ENCODE data around the gene LCP2. TPM values are rescaled to one million over a fixed set of nuclear protein-coding genes. Genes with fewer than 3 reads are reported as not detected.

Gene LCP2
- total RNA-seq, 1 experiment from 2014 or later, result 0.61 TPM

DNA sequence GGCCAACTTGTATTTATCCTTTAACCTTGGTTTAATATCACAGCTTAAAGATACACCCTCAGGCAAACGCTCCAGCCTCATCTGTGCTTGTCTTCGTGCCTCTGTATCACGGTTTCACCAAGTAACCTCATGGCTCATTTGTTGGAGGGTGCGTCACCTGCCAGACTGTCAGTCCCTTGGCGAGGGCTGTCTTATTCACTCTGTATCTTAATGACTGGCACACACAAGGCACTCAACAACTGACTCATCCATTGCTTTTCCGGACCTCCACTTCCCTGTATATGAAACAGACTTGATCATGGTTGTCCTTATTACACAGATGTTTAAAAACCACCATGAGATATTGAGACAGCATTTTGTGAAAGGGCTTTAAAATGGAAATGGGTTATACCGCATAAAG, 28.0 kb downstream of the LCP2 start (continued):
- TF ChIP-seq, protein P1, sequence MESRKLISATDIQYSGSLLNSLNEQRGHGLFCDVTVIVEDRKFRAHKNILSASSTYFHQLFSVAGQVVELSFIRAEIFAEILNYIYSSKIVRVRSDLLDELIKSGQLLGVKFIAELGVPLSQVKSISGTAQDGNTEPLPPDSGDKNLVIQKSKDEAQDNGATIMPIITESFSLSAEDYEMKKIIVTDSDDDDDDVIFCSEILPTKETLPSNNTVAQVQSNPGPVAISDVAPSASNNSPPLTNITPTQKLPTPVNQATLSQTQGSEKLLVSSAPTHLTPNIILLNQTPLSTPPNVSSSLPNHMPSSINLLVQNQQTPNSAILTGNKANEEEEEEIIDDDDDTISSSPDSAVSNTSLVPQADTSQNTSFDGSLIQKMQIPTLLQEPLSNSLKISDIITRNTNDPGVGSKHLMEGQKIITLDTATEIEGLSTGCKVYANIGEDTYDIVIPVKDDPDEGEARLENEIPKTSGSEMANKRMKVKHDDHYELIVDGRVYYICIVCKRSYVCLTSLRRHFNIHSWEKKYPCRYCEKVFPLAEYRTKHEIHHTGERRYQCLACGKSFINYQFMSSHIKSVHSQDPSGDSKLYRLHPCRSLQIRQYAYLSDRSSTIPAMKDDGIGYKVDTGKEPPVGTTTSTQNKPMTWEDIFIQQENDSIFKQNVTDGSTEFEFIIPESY (IDR thresholded peaks at IDR 0.05; ENCODE audit: extremely low read depth, insufficient replicate concordance, low read length), result no peak
- no peak for TF ChIP-seq YY1 (IDR thresholded peaks at IDR 0.05; ENCODE audit: extremely low read depth, insufficient replicate concordance, low read depth, low read length)
- no peak for TF ChIP-seq EGR1 (IDR thresholded peaks at IDR 0.05; ENCODE audit: low read depth)
- TF ChIP-seq ZNF274 (IDR thresholded peaks at IDR 0.05; ENCODE audit: low read depth, low read length), result no peak
- TF ChIP-seq POLR2AphosphoS5 (IDR thresholded peaks at IDR 0.05; ENCODE audit: low read depth, low read length), result no peak
- TF ChIP-seq ZFX (IDR thresholded peaks at IDR 0.05), result no peak
- TF ChIP-seq JUND (IDR thresholded peaks at IDR 0.05), result no peak
- TF ChIP-seq FOSL1 (IDR thresholded peaks at IDR 0.05; ENCODE audit: low read depth), result no peak

DNA sequence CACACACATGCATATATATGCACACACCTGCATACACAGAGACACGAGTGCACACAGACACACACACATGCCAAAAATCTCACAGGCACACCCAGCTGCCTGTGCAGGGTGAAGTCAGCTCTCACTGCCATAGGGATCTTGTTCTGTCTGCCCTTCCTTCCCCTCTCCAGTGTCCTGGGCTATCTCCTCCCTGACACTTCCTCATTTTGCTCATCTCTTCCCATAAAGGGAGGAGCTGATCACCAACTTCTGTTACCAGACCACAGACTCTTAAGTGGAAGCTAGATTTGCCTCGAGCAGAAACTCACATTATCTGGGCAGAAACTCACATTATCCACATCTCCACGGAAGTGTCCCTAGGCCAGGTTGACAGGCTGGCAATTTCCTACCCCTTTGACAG, 28.7 kb downstream of the LCP2 start:
- ChIA-PET CTCF (interaction anchor here (3.8 kb wide), 1 partner anchor 70 kb away, joined by 30 read pairs; no protein-coding TSS in a partner anchor), POLR2A (no interaction called here), RAD21 (ENCODE audit: low non-redundant PET in 1 of 2, low total read pairs in 2 of 2, uncharacterized antibody in 2 of 2, unreplicated experiment in 2 of 2) (no interaction called here)
- no peaks in the 10 kb centered on the region for H4K20me1 ChIP-seq (ENCODE audit: insufficient read depth)
- no peaks in the 10 kb centered on the region for H3K9me3 ChIP-seq (ENCODE audit: control insufficient read depth in 1 of 2, insufficient read depth in 1 of 2, low read depth in 1 of 2, low read length in 2 of 2)
- intact Hi-C loops (cut with micrococcal nuclease), result loop anchor here (1.0 to 5.0 kb wide), 3 partner anchors 46 to 363 kb away; no protein-coding TSS in a partner anchor
- H3K9ac ChIP-seq (ENCODE audit: low read length), result no peak overlapping the region
- H3K4me1 ChIP-seq (ENCODE audit: control insufficient read depth in 1 of 2, insufficient read depth in 2 of 2, low read length in 2 of 2), result no peaks in the 10 kb centered on the region
- no peak overlapping the region for H3K4me2 ChIP-seq (ENCODE audit: low read length)
- H3K27ac ChIP-seq (ENCODE audit: low read depth, low read length), result no peak overlapping the region
- H2AFZ ChIP-seq (ENCODE audit: low read depth, low read length, poor library complexity, severe bottlenecking), result no peak overlapping the region
- no TSS peak for BruUV-seq (replicated peaks)
- no peaks in the 10 kb centered on the region for H3K36me3 ChIP-seq (ENCODE audit: control insufficient read depth in 1 of 2, insufficient read depth in 2 of 2, low read length in 2 of 2)
- DNase-seq (ENCODE audit: low read depth, low spot score) (no peak), ATAC-seq (no peak)
- no peaks in the 10 kb centered on the region for H3K79me2 ChIP-seq (ENCODE audit: insufficient read depth, low read length)
- no peak overlapping the region for H3K4me3 ChIP-seq (replicated peaks in 1 of 2; ENCODE audit: low read depth in 1 of 2, low read length in 2 of 2)
- H3K27me3 ChIP-seq (ENCODE audit: insufficient read depth, low read length), result peaks cover 31% of the 10 kb centered on the region
- H3K9me2 ChIP-seq (ENCODE audit: insufficient read depth), result no peaks in the 10 kb centered on the region
- no peak for TF ChIP-seq ZFX (IDR thresholded peaks at IDR 0.05)
- TF ChIP-seq CEBPB (IDR thresholded peaks at IDR 0.05; ENCODE audit: low read depth), result no peak
- no peak for TF ChIP-seq EZH2 (IDR thresholded peaks at IDR 0.05)
- TF ChIP-seq ELF1 (IDR thresholded peaks at IDR 0.05; ENCODE audit: borderline replicate concordance, low read depth), result no peak
- TF ChIP-seq POLR2AphosphoS5 (IDR thresholded peaks at IDR 0.05; ENCODE audit: low read depth, low read length), result no peak
- no peak for TF ChIP-seq TCF7L2 (IDR thresholded peaks at IDR 0.05; ENCODE audit: borderline replicate concordance, extremely low read depth, insufficient read depth, insufficient read length)
- no peak for TF ChIP-seq FOSL1 (IDR thresholded peaks at IDR 0.05; ENCODE audit: low read depth)
- TF ChIP-seq YY1 (IDR thresholded peaks at IDR 0.05; ENCODE audit: extremely low read depth, insufficient replicate concordance, low read depth, low read length), result no peak
- no peak for TF ChIP-seq EGR1 (IDR thresholded peaks at IDR 0.05; ENCODE audit: low read depth)
- no peak for TF ChIP-seq POLR2A (IDR thresholded peaks at IDR 0.05; ENCODE audit: borderline replicate concordance, extremely low read depth, insufficient read depth, insufficient read length)
- TF ChIP-seq, protein P2, sequence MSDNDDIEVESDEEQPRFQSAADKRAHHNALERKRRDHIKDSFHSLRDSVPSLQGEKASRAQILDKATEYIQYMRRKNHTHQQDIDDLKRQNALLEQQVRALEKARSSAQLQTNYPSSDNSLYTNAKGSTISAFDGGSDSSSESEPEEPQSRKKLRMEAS (IDR thresholded peaks at IDR 0.05), result no peak
- TF ChIP-seq, protein P3, sequence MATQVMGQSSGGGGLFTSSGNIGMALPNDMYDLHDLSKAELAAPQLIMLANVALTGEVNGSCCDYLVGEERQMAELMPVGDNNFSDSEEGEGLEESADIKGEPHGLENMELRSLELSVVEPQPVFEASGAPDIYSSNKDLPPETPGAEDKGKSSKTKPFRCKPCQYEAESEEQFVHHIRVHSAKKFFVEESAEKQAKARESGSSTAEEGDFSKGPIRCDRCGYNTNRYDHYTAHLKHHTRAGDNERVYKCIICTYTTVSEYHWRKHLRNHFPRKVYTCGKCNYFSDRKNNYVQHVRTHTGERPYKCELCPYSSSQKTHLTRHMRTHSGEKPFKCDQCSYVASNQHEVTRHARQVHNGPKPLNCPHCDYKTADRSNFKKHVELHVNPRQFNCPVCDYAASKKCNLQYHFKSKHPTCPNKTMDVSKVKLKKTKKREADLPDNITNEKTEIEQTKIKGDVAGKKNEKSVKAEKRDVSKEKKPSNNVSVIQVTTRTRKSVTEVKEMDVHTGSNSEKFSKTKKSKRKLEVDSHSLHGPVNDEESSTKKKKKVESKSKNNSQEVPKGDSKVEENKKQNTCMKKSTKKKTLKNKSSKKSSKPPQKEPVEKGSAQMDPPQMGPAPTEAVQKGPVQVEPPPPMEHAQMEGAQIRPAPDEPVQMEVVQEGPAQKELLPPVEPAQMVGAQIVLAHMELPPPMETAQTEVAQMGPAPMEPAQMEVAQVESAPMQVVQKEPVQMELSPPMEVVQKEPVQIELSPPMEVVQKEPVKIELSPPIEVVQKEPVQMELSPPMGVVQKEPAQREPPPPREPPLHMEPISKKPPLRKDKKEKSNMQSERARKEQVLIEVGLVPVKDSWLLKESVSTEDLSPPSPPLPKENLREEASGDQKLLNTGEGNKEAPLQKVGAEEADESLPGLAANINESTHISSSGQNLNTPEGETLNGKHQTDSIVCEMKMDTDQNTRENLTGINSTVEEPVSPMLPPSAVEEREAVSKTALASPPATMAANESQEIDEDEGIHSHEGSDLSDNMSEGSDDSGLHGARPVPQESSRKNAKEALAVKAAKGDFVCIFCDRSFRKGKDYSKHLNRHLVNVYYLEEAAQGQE (IDR thresholded peaks at IDR 0.05; ENCODE audit: low read depth), result no peak
- no peak for TF ChIP-seq SP1 (IDR thresholded peaks at IDR 0.05; ENCODE audit: low read depth)
- TF ChIP-seq, protein P4, sequence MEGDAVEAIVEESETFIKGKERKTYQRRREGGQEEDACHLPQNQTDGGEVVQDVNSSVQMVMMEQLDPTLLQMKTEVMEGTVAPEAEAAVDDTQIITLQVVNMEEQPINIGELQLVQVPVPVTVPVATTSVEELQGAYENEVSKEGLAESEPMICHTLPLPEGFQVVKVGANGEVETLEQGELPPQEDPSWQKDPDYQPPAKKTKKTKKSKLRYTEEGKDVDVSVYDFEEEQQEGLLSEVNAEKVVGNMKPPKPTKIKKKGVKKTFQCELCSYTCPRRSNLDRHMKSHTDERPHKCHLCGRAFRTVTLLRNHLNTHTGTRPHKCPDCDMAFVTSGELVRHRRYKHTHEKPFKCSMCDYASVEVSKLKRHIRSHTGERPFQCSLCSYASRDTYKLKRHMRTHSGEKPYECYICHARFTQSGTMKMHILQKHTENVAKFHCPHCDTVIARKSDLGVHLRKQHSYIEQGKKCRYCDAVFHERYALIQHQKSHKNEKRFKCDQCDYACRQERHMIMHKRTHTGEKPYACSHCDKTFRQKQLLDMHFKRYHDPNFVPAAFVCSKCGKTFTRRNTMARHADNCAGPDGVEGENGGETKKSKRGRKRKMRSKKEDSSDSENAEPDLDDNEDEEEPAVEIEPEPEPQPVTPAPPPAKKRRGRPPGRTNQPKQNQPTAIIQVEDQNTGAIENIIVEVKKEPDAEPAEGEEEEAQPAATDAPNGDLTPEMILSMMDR (IDR thresholded peaks at IDR 0.05 in 2 of 3, conservative IDR thresholded peaks at IDR 0.05 in 1 of 3; ENCODE audit: borderline replicate concordance in 1 of 3, insufficient read depth in 1 of 3, low read depth in 2 of 3, low read length in 2 of 3), result no peak
- TF ChIP-seq RAD21 (IDR thresholded peaks at IDR 0.05; ENCODE audit: low read depth), result no peak
- TF ChIP-seq JUND (IDR thresholded peaks at IDR 0.05), result no peak
